OCI-LY3 (cell line): ENCODE results near the gene ELAVL2.

Experiments
- EZH2phosphoT487 ChIP-seq: fragments of 200-600 bp; shearing (Covaris generic); IDR thresholded peaks from 2 replicates; pipeline ENCODE4 v1.6.1; 2018; ENCODE audit warnings: antibody characterized with exemption, mixed run types, low read depth
- TF ChIP-seq, protein P1 (sequence below): fragments of 200-600, 300-600 bp; sonication (generic); IDR thresholded peaks from 2 replicates; pipeline ENCODE4 v1.5.1; 2014; ENCODE audit warnings: antibody characterized with exemption, low read length, low read depth

DNA sequence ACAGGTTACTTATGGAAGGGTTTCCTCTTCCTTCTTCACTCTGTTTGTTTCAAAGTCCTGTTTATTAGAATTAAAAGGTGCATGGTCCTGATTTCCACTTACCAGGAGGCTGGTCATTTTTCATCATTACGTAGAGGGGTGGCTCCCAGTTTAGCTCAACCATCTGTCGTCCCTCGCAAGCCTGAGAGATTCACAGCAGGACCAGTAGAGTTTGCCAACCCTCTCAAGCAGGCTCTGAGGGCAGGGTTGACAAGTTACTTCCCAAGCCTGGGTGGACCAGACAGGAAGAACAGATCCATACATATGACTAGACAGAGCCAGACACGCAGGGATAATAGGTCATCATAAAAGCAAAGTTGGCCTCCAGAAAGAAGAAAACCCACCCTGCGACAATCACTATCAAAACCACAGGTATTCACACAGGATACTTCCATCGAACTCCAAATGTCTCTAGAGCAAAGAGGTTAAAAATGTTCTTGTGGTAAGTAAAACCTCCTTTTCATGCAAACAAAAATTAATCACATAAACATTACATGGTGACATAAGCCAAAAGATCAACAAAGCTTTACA lies 151.9 kb downstream of the ELAVL2 start:
- TF ChIP-seq, protein P1, sequence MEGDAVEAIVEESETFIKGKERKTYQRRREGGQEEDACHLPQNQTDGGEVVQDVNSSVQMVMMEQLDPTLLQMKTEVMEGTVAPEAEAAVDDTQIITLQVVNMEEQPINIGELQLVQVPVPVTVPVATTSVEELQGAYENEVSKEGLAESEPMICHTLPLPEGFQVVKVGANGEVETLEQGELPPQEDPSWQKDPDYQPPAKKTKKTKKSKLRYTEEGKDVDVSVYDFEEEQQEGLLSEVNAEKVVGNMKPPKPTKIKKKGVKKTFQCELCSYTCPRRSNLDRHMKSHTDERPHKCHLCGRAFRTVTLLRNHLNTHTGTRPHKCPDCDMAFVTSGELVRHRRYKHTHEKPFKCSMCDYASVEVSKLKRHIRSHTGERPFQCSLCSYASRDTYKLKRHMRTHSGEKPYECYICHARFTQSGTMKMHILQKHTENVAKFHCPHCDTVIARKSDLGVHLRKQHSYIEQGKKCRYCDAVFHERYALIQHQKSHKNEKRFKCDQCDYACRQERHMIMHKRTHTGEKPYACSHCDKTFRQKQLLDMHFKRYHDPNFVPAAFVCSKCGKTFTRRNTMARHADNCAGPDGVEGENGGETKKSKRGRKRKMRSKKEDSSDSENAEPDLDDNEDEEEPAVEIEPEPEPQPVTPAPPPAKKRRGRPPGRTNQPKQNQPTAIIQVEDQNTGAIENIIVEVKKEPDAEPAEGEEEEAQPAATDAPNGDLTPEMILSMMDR = no peak
- no peak for TF ChIP-seq EZH2phosphoT487
